Adrenal gland (tissue), 12 donors: ENCODE results near the gene DLGAP4. TPM values are rescaled to one million over a fixed set of nuclear protein-coding genes. Genes with fewer than 3 reads are reported as not detected.

Experiments
- DNase-seq, 7 donors: peaks; one replicate each; pipeline ENCODE4 v3.0.0-alpha.2; 2019 to 2020
- H3K27ac ChIP-seq, 5 donors: fragments of 200-600 bp; sonication (generic) in 4 of 5; 1 replicate in 3 of 5; 2 replicates in 2 of 5; pipeline versions ENCODE4 v1.5.1 to v1.8.0; 2016 to 2020; ENCODE audit warnings: mild to moderate bottlenecking in 1 of 5
- H3K27me3 ChIP-seq: fragments of 200-600 bp; 2 replicates; pipeline ENCODE4 v1.8.0; 2021
- H3K36me3 ChIP-seq, 2 donors: fragments of 200-600 bp; replicated peaks in 1 of 2; 1 replicate in 1 of 2; 2 replicates in 1 of 2; pipeline versions ENCODE4 v1.5.1 to v1.8.0; 2018 to 2022
- H3K4me1 ChIP-seq, 2 donors: fragments of 200-600 bp; replicated peaks in 1 of 2; 1 replicate in 1 of 2; 2 replicates in 1 of 2; pipeline versions ENCODE4 v1.5.1 to v1.8.0; 2018 to 2021
- H3K4me3 ChIP-seq, 4 donors: fragments of 200-600 bp; sonication (generic) in 3 of 4; one replicate each; pipeline ENCODE4 v1.5.1; 2016 to 2018
- H3K9me3 ChIP-seq, 3 donors: fragments of 200-600 bp; sonication (generic) in 1 of 3; replicated peaks in 1 of 3; 1 replicate in 2 of 3; 2 replicates in 1 of 3; pipeline versions ENCODE4 v1.5.1 to v1.8.0; 2016 to 2021
- POLR2A ChIP-seq, 2 donors: fragments of 450-650 bp; IDR thresholded peaks; one replicate each; pipeline ENCODE4 v1.6.1; 2017; ENCODE audit warnings: antibody characterized with exemption in 2 of 2, mild to moderate bottlenecking in 2 of 2, moderate library complexity in 1 of 2
- WGBS, 4 donors: extraction: QIAGEN DNeasy Blood & Tissue Kit in 2 of 4; methylation state at CpG; one replicate each; pipeline versions ENCODE4 v1.1.5 to v1.1.7; 2013 to 2017; 5-methylcytosine and 5-hydroxymethylcytosine counted together
- intact Hi-C, 2 donors: fragments of 100-400 bp; cut with DNase I; formaldehyde crosslinking; loops; one replicate each; pipeline versions ENCODE4 v1.14.1 to v1.15.0; 2022 to 2023
- polyA plus RNA-seq, 3 donors: library from polyadenylated mRNA; stranded (reverse); fragments of 200-250 nt in 2 of 3; fragments of 350-450 nt in 1 of 3; fragmentation: Illumina TruSeq in 1 of 3; extraction: RNeasy Lipid Tissue Mini Kit (QIAGEN cat#74804) in 1 of 3; gene quantifications; one replicate each; pipeline ENCODE4 v1.2.3, GENCODE V29; 2013 to 2014
- total RNA-seq, 9 donors: library from RNA; depleted of rRNA in 4 of 9; stranded (reverse); fragments of >200 nt in 4 of 9; fragments of 120-200 nt in 1 of 9; fragmentation: NEBNext Ultra II Directional in 1 of 9; extraction: Animal tissue kit (Norgen Biotek cat#: 25700) in 1 of 9; gene quantifications; one replicate each; pipeline versions ENCODE4 v1.1.0 to v1.2.4, GENCODE V29; 2013 to 2023
- TF ChIP-seq, protein P1 (sequence below), 6 experiments: fragments of 450-650 bp in 4 of 6; fragments of 200-600 bp in 2 of 6; sonication (generic) in 1 of 6; IDR thresholded peaks; 1 replicate in 5 of 6; 2 replicates in 1 of 6; pipeline versions ENCODE4 v1.5.1 to v1.8.0; 2016 to 2021; ENCODE audit warnings: antibody characterized with exemption in 6 of 6, mild to moderate bottlenecking in 2 of 6, moderate library complexity in 1 of 6
- donor health status: healthy with polysubstance abuse.
- donor health status: Bipolar disorder and iron deficiency.
- donor health status: DM: yes; HTN: yes; CAD: no.
- donor health status: DM: no; HTN: no; CAD: no.
- donor health status: DM: no; HTN: no; CAD: no.
- donor health status: DM: yes; HTN: yes; CAD: no.

The DLGAP4 gene
- total and polyA plus RNA-seq, 12 donors = 13.5 to 95.2 (median 64.0) TPM

DNA sequence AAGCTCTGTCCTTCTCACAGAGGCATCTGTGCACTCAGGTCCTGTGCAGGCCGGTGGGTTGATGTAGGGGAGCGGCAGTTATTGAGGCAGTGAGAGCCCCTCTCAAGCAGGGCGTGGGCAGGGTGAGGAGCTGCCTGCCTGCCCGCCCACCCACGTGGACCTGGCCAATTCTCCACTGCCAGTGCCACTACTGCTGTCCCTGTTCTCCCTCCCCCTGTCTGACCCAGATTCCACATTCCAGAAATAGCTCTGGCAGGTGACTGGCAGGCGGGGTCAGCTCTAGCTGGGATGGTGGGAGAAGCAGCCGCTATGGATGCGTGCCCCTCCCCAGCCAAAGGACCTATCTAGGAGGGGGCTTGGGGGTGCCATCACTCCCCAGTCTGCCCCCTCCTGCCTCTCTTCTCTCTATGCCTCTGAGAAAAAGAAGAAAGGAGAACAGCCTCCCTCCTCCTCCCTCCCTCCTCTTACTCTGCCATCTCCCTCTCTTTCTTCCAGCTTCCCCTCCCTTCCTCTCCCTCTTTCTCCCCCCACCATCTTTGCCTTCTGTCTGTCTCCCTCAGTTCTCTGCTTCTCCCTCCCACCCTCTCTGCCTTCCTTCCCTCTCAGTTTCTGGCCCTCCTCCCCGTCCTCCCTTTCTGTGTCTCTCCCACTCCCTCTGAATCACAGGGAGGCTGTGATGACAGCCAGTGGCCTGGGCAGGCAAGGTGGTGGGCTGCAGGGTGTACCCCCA, 148.7 kb downstream of the DLGAP4 start:
- intact Hi-C loops = no loop called here

DNA sequence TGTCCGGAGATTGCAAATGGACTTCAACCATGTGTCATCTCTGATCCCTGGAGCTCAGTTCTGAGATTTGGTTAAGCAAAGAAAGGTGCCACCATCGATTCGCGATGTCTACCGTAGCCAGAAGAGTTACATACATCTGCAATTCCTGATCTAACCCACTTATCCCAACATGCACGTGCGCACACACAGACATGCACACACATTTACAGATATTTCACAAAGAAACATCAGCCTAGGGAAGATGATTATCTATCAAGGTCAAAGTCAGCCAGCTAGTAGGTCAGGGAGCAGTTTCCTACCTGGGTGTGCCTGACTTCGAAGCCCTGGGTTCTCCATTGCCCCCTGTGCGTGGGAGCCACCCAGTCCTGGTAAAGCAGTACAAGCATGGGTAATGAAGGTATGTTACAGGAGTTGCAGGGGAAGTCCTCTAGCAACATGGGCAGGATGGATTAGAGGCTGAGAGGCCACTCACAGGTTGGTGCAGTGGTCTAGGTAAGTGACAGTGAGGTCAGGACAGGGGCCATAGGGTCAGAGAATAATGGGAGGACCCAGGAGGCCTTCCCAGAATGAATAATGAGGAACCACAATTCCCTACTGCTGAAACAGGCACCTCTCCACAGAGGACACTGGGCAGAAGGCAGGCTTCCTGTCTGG, 150.0 kb downstream of the DLGAP4 start:
- no peak for DNase-seq
- intact Hi-C loops = no loop called here

More for the DNA sequence above, 148.7 kb downstream of the DLGAP4 start:
- Histone ChIP-seq H3K27ac (no peak overlapping the region), H3K9me3 (no peaks in the 10 kb centered on the region), H3K4me3 (no peak overlapping the region), H3K4me1 (peaks cover 11 to 13% of the 10 kb centered on the region in 2 donors), H3K36me3 (no peaks in the 10 kb centered on the region), H3K27me3 (no peaks in the 10 kb centered on the region)
- no peak for TF ChIP-seq POLR2A (IDR thresholded peaks at IDR 0.05)
- TF ChIP-seq, protein P1, sequence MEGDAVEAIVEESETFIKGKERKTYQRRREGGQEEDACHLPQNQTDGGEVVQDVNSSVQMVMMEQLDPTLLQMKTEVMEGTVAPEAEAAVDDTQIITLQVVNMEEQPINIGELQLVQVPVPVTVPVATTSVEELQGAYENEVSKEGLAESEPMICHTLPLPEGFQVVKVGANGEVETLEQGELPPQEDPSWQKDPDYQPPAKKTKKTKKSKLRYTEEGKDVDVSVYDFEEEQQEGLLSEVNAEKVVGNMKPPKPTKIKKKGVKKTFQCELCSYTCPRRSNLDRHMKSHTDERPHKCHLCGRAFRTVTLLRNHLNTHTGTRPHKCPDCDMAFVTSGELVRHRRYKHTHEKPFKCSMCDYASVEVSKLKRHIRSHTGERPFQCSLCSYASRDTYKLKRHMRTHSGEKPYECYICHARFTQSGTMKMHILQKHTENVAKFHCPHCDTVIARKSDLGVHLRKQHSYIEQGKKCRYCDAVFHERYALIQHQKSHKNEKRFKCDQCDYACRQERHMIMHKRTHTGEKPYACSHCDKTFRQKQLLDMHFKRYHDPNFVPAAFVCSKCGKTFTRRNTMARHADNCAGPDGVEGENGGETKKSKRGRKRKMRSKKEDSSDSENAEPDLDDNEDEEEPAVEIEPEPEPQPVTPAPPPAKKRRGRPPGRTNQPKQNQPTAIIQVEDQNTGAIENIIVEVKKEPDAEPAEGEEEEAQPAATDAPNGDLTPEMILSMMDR (IDR thresholded peaks at IDR 0.05) = no peak
- DNase-seq = peak; percentile 59 to 82 (median 77)
- WGBS, 4 donors = 16 to 36% (median 25%) methylated on average over 7 to 9 of the region's 9 CpGs

DNA sequence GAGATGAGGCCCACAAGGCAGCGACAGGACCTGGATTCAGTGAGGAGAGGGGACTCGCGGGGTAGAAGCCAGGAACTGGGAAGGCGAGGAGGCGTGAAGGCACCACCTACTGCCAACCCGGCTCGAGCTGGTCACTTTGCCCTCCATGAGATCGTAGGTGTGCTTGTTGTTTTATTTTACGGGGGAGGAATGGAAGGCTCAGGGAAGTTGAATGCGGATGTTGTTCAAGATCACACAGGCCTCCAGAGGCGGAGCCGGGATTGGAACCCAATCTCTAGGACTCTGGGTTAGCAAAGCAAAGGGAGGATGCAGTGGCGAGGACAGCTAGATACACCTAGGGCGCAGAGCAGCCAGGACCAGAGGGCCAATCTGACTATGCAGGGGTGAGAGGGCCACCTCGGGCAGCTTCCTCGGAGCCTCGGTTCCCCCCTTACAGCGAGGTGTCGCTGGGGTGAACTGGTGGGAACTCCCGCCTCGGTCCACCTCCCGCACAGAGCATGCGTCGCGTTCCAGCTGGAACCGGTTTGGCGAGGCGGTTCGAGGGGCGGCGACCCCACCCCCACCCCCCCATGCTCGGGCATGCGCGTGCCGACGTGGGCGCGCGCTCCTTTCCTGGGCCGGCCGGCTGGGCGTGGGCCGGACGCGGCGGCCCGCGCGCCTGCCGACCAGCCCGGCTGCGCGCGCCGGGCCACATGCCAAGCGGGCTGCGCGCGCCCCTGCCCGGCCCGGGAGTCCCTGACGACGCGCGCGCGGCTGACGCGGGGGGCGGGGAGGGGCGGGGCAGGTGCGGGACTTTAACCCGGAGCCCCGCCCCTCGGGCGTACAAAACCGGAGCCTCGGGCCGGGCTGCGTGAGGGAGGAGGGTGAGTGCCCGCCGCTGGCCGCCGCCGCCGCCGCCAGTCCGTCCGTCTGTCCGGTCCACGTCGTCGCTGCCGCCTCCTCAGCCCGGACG, 154.8 kb downstream of the DLGAP4 start:
- no peaks in the 10 kb centered on the region for H3K9me3 ChIP-seq
- 9 to 35% (median 21%) methylated on average over 7 to 92 of the region's 96 CpGs for WGBS, 4 donors
- H3K36me3 ChIP-seq = no peaks in the 10 kb centered on the region
- peak overlapping the region in 1 of 4 donors; percentile 89 for H3K4me3 ChIP-seq
- TF ChIP-seq POLR2A (IDR thresholded peaks at IDR 0.05) = peak; percentile 92 to 96
- TF ChIP-seq, protein P1 (IDR thresholded peaks at IDR 0.05) = no peak
- H3K4me1 ChIP-seq = peaks cover 24 to 37% of the 10 kb centered on the region in 2 donors
- peak overlapping the region in 4 of 5 donors; percentile 72 to 100 (median 94) for H3K27ac ChIP-seq
- peak; percentile 93 to 97 (median 95) for DNase-seq
- H3K27me3 ChIP-seq = no peaks in the 10 kb centered on the region
- intact Hi-C loops = no loop called here

More for the DNA sequence above, 150.0 kb downstream of the DLGAP4 start:
- Histone ChIP-seq H3K9me3 (no peaks in the 10 kb centered on the region), H3K4me3 (no peak overlapping the region), H3K27me3 (no peaks in the 10 kb centered on the region), H3K4me1 (peaks cover 13 to 17% of the 10 kb centered on the region in 2 donors), H3K27ac (no peak overlapping the region), H3K36me3 (no peaks in the 10 kb centered on the region)
- 74 to 85% (median 79%) methylated on average over 7 to 9 of the region's 9 CpGs for WGBS, 4 donors
- TF ChIP-seq, protein P1 (IDR thresholded peaks at IDR 0.05) = no peak
- TF ChIP-seq POLR2A (IDR thresholded peaks at IDR 0.05) = no peak
